ENCODE results near the gene MYL4.
"Not testable (repeated sequence)": the region's sequence is repeated elsewhere in the genome, so short reads cannot be mapped to it uniquely, and the experiment has no call there.

The MYL4 gene

DNA sequence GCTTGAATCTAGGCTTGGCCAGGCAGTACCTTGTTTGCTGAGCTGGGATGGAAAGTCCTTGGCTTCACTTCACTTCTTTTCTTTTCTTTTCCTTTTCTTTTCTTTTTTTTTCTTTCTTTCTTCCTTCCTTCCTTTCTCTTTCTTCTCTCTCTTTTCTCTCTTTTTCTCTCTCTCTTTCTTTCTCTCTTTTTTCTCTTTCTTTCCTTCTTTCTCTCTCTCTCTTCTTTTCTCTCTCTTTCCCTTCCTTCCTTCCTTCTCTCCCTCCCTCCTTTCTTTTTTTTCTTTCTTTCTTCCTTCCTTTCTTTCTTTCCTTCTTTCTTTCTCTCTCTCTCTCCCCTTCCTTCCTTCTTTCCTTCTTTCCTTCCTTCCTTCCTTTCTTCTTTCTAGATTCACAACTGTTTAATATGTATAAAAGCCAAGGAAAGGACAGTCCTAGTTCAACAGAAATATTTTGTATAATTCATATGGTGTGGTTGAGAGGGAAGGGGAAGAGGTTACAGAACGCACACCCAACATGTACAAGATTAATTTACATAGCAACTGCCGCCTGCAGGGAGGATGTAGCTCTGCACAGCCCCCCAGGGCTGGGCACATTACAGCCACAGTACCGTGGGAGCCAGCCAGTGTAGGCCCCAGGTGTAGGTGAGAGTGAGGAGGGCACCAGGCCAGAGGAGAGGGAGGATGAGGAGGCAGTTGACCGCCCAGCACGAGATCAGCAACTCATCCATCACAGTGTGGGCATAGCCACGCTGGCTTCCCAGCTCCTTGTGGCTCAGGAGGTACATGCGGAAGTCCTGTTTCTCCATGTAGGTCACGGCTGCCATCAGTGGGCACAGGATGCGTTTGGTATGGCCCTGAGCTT lies 34.8 kb downstream of the MYL4 start:
- no peak for DNase-seq (ENCODE audit: low read depth in 2 of 2)

DNA sequence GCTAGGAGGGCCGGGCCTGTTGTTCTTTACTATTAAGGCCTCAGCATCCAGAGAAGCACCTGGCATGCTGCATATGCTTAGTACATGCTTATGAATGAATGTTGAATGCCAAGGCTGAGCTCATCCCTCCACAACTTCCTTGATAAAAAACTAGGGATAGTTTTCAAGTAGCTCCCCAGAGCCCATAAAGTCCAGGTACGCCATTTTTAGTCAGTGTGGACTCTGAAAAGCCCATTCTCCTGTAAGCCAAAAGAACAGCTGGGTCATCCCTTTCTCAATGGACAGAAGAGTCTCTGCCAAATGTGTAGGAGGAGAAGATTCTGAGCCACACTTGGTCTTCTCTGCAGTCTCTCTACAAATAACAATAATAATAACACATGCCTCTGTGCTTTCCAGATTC lies 35.5 kb downstream of the MYL4 start:
- no peak for DNase-seq (ENCODE audit: low read depth in 2 of 2)

DNA sequence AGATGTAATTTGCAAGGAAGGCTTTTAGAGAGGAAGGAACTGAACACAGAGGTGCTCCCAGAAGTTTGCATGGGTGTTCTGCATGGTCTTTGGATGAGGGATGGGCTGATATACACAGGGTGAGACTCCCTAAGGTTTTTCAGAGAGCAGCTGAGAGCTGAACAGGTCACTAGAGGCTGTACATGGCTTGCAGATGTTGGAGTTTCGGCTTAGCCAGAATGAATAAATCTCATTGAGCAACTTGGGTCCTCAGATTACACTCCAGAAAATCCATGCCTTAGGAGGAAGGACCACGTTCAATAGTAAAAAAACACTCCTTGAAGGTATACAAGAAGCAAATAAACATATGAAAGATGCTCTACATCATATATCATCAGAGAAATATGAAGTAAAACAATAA lies 37.0 kb downstream of the MYL4 start:
- no peak for DNase-seq (ENCODE audit: low read depth in 2 of 2)

DNA sequence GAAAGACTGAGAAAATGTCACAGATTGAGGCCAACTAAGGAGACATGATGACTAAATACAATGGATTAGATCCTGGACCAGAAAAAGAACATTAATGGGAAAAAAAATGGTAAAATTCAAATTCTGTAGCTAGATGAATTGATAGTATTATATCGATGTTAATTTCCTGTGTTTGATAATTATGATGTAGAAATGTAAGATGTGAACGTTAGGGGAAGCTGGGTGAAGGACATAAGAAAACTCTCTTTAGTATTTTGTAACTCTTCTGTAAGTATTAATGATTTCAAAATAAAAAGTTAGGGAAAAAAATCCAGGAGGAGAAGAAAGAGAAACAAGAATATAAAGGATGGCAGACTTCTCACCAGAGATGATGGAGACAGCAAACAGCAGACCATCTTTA lies 41.7 kb downstream of the MYL4 start:
- no peak for DNase-seq (ENCODE audit: low read depth in 2 of 2)

DNA sequence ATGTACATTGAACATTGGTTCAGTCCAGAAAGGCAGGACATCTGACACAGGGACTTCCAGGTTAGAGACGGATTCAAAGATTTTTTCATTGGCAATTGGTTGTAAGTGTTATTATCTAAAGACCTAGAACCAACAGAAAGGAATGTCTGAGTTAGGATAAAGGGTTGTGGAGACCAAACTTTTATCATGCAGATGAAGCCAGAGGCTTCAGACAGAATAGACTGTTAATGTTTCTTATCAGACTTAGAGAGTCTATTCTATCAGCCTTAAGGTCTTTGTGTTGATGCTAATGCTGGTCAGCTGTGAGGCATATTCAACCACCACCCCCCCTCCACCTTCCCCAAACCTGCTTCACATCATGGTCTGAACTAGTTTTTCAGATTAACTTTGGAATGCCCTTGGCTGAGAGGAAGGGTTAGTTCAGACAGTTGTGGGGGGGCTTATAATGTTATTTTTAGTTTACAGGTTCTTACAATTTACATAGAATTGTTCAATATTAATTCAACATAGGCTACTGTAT lies 42.3 kb downstream of the MYL4 start:
- no peak for DNase-seq (ENCODE audit: low read depth in 2 of 2)

- no peak for DNase-seq (ENCODE audit: low read depth in 2 of 2)
Observed at GRCh38 chr17:47252209-47252608, 43.1 kb downstream of the MYL4 start.

DNA sequence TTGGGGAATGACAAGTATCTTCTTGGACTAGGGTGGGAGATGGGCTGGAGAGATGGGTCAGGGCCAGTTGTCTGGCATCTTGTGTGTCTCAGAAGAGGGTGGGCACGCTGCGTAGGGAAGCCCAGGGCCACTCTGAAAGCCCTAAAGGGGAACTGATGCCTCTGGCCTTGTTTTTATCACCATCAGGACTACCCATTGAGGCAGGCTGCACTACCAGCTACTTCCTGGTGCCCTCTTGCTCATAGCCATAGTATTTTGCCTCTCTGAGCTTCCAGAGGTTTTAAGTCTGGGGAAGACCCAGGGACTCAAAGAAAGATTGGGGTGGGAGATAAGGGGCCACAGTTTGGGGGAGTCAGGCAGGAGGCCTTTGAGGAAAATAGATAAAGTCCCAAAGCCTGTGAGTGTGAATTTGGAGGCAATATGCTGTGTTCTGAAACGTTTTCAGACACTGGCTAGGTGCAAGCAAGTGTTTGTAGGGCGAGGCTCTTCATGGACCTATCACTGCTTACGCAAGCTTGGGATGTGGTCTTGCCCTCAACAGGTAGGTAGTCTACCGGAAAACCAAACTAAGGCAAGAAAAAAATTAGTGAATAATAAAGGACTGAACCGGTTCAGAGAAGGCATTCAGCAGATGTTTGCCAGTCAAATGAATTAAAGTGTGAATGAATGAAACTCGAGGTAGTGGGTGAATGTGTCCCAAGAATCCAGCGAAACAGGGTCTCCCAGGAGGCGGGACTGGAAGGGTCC lies 43.8 kb downstream of the MYL4 start:
- DNase-seq (ENCODE audit: low read depth in 2 of 2), result no peak

GRCh38 chr17:47253541-47254402 lies 44.6 kb downstream of the MYL4 start, which contains the start of gene ITGB3:
TSS of gene ITGB3 (plus strand) at chr17:47253827. CDS start at chr17:47253862, 35 bp downstream.
- DNase-seq (ENCODE audit: low read depth in 2 of 2), result peak; percentile 12 to 31

GRCh38 chr17:47254403-47254943 lies 45.3 kb downstream of the MYL4 start:
- DNase-seq (ENCODE audit: low read depth in 2 of 2), result no peak

- no peak for DNase-seq (ENCODE audit: low read depth in 2 of 2)
Observed at GRCh38 chr17:47257651-47258339, 48.6 kb downstream of the MYL4 start.

DNA sequence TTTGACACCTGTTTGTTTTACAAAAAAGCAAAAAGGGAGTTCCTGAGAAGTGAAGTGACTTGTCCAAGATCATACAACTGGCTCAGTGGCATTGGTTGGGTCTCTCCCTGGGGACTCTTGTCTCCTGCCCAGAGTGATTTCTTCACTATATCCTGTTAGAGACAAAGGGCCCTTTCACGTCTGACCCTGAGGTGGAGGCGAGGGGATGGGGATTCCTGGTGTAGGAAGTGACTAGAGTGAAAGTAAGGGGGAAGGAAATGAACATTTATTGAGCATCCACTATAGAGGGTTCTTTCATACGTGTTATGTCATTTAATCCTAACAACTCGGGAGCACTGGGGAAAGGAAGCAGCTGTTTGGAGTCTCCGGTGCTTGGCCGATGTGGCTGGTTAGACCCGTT lies 53.4 kb downstream of the MYL4 start:
- DNase-seq (ENCODE audit: low read depth in 2 of 2), result no peak

DNA sequence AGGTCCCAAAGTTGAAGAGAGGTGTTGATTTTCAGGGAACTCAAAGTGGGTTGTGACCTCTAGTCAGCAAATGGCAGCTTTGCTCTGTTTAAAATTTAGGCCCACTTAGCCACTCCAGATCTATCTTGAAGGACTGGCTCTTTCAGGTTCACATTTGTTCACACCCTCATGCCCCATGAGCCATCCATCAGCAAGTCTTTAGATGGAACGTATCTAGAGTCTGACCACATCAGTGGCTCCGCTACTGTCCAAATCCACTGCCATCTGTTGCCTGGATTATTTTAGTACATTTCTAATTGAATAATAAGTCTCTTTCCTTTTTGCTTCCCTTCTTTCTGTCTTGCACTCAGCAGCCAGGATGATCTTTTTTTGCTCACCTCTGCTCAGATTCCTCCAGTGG lies 55.0 kb downstream of the MYL4 start:
- DNase-seq (ENCODE audit: low read depth in 2 of 2), result no peak

- no peak for DNase-seq (ENCODE audit: low read depth in 2 of 2)
Observed at GRCh38 chr17:47265983-47266541, 56.9 kb downstream of the MYL4 start.

DNA sequence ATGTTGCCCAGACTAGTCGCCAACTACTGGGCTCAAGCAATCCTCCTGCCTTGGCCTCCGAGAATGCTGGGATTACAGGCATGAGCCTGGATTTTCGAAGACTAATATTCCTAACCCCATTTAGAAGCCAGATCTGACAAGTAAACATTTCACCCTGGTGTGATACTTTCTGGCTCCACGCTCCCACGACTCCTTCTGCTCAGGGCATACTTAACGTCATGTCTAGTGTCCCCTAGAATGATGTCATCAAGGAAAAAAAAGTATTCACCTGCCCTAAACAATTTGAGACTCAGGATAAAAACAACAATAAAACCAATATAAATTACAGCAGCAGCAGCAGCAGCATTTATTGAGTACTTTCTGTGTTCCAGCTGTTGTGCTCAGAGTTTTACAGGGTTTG lies 57.6 kb downstream of the MYL4 start:
- no peak for DNase-seq (ENCODE audit: low read depth in 2 of 2)

DNA sequence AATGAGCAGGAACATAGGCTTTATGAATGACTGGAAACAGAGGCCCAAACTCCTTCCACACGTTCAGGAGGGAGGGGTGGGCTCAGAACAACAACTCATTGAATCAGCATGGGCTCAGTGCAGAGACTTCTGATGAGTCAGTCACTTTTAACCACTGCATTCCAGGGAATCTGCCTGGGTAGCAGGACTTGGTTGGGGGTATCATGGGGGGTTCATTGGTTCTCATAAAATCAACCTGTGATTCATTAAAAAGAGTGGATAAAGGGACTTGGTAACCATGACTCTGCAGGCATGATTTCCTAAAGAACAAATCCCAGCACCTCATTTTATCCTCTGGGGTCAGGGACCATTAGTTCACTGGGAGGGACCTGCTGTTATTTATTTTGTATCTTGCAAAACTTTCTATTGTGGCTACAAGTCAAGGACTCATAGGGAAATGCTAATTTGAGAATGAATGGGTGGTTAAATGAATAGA lies 58.2 kb downstream of the MYL4 start:
- DNase-seq (ENCODE audit: low read depth in 2 of 2), result no peak

DNA sequence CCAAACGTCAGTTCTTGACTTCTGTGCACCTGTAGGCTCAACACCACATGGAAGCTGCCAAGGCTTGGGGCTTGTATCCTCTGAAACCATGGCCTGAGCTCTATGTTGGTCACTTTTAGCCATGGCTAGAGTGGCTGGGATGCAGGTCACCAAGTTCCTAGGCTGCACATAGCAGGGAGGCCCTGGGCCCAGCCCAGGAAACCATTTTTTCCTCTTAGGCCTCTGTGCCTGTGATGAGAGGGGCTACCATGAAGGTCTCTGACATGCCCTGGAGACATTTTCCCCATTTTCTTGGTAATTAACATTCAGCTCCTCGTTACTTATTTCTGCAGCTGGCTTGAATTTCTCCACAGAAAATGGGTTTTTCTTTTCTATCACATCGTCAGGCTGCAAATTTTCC lies 59.8 kb downstream of the MYL4 start:
- DNase-seq (ENCODE audit: low read depth in 2 of 2), result not testable (repeated sequence)

GRCh38 chr17:47269561-47270280 lies 60.6 kb downstream of the MYL4 start:
- DNase-seq (ENCODE audit: low read depth in 2 of 2), result not testable (repeated sequence)

DNA sequence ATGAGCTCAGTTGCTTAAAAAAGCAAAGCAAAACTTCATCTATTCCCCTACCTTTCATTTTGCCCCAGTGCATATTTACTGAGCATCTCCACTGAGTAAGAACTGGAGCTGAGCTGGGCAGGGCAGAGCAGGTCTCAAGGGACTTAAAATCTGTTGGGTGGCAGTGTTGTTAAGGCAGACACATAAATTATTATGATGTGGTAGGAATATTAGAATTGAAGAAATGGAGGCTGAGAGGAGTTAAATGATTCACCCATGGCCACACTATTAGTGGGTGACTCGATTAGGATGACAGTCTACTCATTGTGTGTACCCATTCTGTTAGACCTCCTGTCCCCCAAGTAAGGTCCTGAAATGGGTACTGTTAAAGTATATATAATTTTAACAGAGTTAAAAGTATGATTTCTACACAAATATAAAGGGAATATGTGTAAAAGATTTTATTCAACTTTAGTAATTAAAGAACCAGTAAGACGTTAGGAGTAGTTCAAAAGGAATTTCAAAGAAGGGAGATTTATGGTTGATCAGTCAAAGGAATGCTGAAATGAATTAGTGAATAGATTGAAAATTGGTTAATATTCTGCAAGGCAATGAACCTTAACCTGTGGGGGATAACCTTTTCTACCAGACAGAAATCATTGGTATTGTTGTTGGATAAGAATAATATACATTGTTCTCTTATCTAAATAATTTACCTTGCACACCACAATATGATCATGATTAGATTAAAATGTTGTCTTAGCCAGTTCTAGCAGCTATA lies 62.0 kb downstream of the MYL4 start:
- no peak for DNase-seq (ENCODE audit: low read depth in 2 of 2)

DNA sequence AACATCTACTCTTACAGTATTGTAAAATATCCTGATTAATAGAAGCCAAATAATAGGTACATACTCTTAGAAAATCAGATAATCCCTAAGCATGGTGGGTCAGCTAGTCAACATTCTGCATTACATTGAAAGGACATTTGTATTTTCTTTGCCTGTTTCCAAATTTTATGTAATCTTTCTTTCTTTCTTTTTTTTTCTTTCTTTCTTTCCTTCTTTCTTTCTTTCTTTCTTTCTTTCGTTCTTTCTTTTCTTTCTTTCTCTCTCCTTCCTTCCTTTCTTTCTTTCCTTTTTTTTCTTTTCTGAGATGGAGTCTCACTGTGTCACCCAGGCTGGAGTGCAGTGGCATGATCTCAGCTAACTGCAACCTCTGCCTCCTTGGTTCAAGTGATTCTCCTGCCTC lies 63.3 kb downstream of the MYL4 start:
- DNase-seq (ENCODE audit: low read depth in 2 of 2), result no peak

All from activated CD8-positive, alpha-beta memory T cell treated with anti-CD3 and anti-CD28 coated beads for 4 hours (primary cell).